Activated T-cell treated with anti-CD3 and anti-CD28 coated beads for 4 hours (primary cell): Measurements from ENCODE around the gene FBL.
"Not testable (repeated sequence)": the region's sequence is repeated elsewhere in the genome, so short reads cannot be mapped to it uniquely, and the experiment has no call there.

Experiments used
- DNase-seq: peaks from one replicate; pipeline ENCODE4 v3.0.0-alpha.2; 2020

Gene FBL

DNA sequence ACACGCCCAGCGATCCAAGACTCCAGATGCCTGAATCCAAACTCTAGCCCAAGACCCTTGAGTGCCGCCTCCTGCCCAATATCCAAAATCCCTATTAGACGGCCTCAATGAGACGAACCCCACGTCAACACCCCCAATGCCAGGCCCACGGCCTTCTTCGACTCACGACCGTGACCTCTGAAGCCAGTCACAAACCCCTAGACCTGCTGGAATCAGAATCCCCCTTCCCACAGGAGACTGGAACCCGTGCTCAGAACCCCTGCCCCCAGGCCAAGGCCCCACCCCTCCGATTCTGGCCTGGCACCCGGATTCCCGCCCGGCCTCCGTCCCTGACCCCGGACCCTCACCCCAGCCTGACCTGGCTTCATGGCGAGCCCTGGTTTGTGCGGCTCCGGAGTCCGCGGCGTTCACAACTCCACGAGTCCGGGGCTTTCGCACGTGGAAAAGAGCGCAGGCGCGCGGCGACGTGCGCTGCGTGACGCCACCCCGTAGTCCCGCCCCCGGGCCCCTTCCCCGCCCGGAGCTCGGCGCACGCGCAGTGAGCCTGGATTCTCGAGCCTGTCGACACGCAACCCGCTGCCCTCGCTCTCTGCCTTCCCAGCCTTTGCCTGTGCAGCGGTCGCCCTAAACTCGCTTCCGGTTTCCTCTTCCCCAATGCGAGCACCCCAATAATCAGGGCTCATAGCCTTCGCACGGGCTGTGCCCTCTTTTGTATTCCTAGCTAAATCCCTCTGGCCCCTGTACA, at the start of gene FBL:
Gene FBL (minus strand): TSS at position 447 of the 745 bp plus-strand sequence. CDS start 79 bp downstream, at position 368.
- peak; percentile 98 for DNase-seq

DNA sequence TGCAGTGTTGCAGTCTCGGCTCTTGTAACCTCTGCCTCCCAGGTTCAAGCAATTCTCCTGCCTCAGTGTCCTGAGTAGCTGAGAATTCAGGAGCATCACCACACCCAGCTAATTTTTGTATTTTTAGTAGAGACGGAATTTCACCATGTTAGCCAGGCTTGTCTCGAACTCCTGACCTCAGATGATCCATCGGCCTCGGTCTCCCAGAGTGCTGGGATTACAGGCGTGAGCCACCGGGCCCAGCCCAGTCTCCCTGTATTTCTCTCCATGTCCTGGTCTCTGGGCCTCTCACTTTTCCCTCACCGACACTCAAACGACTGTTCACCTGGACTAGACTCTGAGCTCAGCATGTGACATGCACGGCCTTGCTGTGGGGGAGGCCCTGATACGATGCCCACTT, 48.9 kb upstream of the FBL start:
- DNase-seq: not testable (repeated sequence)

DNA sequence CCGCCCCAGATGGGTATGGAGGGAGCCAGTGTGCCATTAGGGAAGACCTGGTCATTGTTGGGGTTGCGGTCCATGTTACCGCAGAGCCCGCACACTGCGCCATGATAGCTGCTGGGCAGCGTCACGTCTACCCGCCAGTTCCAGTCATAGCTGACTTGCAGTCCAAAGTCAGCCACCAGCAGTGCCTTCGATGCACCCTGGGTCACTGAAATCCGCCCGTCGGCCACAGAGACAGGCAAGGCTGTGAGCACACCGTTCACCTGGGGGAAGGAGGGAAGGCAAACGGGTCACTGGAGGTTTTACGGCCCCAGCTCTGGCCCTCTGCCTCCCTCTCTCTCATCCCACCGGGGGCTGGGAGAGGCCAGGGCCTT, 48.0 kb upstream of the FBL start:
- DNase-seq: not testable (repeated sequence)

DNA sequence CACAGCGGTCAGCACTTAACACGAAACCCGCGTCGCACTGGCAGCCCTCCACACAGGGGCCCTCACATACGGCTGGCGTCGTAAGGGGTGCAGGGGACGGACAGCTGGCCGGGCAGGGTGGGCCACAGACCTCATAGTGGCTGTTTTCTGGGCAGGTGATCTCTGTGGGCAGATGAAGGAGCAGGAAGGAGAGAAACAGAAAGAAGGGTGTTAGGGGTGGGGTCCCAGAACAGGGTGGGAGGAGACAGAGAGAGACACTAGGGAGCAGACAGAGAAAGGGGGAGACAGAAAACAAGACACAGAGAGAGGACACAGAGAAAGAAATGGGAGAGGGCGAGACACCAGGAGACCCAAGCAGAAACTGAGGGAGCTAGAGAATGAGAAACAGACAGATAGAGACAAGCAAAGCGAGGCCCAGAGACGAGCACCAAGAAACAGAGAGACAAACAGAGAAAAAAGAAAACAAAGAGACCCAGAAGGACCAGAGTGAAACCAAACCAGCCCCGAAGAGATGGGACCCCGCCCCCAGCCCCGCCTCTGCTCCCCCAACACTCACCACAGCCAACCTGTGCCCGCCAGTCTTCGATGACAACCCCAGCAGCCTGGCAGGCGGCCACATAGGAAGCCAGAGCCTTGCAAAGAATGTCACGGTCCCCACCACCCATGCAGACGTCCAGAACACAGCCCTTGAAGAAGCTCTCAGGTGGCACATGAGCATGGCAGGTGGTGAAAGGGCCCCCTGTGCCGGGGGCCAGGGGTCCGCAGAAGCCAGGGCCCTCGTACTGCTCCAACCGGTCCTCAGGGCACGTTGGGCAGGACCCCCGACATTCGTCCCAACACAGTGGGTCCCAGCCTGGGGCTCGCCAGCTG, 47.4 kb upstream of the FBL start:
- not testable (repeated sequence) for DNase-seq

DNA sequence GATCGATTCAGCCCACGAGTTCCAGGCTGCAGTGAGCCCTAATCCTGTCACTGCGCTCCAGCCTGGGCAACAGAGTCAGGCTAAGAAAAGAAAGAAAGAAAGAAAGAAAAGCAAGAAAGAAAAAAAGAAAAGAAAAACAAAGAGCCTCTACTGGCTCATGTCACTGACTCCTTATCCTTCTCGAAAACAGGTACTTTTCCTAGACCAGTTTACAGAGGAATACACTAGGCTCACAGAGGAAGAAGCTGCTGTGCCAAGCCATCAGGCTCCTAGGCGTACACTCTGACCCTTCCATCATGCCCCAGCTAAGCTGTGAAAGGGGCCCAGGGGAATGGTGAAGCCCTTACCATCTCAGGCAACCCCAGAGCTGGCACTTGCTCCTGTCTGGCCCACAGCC, 46.3 kb upstream of the FBL start:
- not testable (repeated sequence) for DNase-seq

DNA sequence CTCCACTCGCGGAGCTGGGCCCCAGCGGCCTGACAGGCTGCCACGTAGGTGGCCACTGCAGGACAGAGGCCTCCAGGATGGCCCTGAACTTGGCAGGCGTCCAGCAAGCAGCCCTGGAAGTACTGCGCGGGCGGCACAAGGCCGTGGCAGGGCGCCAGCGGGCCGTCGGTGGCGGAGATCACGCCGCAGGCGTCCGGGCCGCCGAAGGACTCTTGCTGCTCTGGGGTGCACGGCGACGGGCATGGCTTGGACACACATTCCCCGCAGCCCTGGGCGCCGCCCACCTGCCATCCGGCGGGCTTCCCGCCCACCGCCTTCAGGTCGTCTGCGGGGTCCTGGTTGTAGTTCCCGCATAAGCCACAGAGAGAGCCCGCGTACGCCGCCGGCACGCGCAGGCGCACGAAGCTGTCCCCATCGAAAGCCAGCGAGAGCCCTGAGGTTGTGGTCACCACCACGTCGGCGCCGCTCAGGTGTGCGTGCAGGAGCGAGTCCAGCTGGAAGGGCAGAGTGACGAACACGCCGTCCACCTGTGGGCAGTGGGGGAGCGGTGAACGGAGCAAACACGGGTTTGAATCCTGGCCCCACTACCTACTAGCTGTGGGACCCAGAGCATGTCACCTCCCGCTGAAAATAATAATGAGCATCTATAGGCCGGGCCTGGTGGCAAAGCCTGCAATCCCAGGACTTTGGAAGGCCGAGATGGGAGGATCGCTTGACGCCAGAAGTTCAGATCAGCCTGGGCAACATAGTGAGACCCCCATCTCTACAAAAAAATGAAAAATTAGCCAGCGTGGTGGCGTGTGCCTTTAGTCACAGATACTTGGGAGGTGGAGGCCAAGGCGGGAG, 45.7 kb upstream of the FBL start:
- DNase-seq: not testable (repeated sequence)

DNA sequence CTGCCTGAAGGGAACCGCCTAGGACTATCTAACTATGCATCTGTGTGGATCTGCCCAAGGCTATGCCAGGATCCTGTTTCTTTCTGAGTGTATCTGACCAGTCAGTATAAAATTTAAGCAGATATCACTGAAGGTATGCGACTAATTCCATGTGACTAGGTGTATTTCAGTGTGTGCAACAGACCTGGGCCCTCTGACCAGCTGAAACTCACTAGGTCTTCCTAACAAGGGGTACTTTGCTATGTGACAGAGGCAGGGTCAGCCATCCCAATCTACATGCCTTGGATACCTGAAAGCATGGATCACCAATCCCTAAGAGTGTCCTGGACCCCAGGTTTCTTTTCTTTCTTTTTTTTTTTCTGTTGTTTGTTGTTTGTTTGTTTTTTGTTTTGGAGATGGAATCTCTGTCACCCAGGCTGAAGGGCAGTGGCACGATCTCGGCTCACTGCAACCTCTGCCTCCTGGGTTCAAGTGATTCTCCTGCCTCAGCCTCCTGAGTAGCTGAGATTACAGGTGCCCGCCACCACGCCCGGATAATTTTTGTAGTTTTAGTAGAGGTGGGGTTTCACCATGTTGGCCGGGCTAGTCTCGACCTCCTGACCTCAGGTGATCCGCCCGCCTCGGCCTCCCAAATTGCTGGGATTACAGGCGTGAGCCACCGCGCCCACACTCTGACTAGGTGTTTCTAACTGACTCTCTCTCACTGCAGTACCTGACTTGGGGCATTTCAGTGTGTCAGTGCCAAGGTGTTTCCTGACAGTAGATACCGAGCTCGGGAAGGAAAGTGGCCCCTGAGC, 44.8 kb upstream of the FBL start:
- DNase-seq: no peak

DNA sequence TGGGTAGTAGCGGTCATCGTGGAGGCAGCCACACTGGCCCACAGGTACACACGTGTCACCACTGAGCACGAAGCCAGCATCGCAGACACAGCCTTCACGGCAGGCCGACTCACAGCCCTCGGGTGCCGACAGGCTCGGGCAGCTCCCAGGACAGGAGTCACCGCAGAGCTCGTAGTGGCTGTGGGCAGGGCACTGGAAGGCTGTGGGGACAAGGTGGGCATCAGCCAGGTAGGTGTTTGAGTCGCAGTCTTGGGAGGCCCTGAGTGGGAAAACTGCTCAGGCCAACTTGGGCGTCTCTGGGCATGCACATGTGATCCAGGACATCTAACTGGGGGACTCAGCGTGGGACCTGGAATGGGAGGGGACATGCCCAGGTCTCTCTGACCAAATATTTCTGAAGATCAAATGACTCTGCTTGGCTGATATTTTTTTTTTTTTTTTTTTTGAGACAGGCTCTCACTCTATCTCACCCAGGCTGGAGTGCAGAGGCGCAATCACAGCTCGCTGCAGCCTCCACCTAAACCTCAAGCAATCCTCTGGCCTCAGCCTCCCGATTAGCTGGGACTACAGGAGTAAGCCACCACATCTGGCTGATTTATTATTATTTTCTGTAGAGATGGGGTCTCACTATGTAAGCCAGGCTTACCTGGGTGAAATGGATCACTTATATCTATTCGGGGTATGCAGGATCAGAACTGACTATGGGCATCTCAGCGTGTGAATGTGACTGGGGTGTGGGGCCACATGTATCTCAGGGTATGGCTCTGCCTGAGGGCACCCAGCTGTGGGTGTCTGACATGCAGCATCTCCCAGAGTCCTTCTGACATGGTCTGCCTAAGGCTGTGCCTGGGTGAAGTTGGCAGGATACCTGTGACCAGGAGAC, 43.9 kb upstream of the FBL start:
- not testable (repeated sequence) for DNase-seq

DNA sequence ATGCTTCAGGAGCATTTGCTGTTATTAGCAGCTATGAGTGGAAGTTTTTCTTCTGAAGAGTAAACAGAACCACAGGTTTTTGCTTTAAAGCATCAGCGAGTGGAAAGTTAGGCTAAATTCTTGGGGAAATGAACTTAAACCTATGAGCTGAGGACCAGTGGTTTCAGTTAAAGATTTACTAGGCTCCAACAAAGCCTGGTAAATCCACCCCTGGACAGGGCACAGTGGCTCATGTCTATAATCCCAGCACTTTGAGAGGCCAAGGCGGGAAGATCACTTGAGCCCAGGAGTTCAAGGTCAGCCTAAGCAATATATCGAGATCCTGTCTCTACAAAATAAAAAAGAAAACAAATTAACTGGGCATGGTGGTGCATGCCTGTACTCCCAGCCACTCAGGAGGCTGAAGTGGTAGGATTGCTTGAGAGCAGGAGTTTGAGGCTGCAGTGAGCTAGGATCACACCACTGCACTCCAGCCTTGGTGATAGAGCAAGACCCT, 41.3 kb upstream of the FBL start:
- not testable (repeated sequence) for DNase-seq

DNA sequence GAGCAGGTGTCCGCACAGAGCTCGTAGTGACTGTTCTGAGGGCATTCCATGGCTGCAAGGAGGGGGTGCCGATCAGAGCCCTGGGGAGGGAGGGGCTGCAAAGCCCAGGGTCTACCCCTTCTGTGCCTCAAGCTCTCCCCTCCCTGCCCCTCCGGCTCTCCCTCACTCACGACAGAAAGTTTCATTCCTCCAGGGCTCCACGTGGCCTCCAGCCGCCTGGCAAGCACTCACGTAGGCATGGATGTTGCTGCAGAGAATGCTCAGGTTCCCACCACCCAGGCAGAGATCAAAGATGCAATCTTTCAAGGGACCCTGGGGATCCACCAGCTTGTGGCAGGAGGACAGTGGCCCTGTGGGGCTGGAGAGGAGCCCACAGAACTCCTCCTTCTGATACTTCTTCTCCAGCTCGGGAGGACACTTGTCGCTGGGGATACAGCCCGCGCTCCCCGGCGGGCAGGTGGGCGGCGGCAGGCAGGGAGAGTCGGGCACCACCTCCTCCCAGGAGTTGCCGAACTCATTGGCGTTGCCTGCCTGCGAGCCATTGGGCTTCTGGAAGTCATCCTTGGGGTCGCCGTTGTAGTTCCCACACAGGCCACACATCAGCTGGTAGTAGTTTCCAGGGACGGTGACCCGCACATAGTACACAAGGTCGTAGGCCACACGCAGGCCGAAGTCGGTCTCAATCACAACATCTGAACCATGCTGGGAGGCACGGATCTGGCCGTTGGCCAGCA, 39.8 kb upstream of the FBL start:
- not testable (repeated sequence) for DNase-seq

DNA sequence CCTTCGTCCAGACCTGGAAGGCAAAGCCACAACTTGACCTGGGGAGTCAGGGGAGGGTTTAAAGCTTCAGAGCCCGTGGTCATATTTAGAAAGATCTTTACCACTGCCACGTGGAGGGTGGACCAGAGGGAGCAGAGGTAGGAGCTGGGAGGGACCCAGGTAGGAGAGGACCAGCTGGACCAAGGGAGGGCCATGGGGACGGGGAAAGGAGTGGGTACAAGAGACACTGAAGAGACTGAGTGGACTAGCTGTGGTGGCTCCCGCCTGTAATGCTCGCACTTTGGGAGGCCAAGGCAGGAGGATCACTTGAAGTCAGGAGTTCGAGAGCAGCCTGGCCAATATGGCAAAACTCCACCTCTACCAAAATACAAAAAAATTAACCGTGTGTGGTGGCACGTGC, 38.5 kb upstream of the FBL start:
- DNase-seq: not testable (repeated sequence)

DNA sequence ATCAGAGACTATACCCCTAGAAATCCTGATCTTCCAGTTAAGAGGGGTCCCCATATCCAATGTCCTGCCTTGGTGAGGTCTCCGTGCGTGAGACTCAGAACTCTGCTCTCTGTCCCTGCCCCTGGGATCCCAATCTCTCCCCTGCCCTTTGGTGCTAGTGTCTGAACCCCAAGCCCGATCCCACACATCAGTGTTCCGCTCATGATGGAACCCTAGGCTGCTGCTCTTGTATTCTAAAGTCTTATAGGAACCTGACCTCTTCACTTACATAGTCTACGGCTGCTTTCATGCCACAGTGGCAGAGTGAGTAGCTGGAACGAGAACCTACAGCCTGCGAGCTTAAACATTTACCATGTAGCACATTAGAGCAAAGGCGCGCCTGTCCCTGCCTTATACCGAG, 36.5 kb upstream of the FBL start:
- not testable (repeated sequence) for DNase-seq

DNA sequence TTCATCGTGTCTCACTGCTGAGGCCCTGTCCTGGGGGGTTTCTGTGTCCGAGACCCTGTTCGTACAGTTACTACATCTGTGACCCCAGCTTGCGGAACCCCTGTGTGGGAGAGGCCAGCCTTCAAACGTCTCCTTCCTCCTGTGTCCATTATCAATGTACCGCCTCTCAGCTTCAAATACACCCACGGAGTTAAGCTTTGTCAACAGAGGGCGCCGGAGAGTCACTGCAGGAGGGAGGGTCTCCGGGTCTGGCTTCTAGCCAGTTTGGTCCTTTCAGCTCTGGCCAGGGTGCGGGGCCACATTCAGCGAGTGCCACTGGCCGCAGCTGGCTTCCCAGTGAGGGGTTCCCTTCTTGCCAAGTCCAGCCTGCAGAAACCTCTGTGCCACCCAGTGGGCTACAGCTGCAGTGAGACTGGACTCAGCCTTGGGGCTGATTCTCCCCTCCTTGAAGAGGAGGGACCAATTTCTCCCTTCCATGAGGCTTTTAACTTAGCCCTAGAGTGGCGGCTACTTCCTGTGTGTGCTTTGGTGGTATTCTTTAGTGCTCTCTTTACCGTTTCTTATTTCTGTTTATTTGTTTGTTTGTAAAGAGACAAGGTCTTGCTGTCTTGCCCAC, 35.4 kb upstream of the FBL start:
- DNase-seq: peak; percentile 8

DNA sequence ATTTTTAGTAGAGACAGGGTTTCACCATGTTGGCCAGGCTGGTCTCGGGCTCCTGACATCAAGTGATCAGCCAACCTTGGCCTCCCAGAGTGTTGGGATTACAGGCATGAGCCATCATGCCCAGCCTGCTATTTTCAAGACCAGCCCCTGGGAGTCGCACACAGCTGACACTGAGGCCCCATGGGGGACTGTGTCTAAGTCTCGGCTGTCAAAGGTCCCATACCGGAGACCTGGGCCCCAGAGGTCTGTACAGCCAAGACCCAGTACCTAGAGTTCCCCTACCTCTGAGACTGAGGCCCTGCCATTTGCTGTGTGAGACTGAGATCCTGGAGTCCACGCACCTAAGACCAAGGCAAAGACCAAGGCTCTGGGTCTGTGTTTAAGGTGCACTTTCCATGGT, 34.1 kb upstream of the FBL start:
- DNase-seq: not testable (repeated sequence)

DNA sequence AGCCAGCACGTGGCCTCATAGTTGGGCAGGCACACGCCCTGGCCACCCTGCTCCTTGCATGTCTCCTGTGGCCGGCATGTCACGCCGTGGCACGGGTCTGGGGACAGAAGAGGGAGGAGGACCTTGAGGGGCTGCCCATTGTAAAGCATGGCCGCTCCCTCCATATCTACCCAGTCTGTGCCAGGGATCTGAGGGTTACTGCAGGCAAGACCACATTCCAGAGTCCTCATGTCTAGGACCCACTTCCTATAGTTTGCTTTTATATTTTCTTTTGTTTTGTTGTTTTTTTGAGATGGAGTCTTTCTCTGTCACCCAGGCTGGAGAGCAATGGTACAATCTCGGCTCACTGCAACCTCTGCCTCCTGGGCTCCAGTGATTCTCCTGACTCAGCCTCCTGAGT, 33.6 kb upstream of the FBL start:
- not testable (repeated sequence) for DNase-seq

DNA sequence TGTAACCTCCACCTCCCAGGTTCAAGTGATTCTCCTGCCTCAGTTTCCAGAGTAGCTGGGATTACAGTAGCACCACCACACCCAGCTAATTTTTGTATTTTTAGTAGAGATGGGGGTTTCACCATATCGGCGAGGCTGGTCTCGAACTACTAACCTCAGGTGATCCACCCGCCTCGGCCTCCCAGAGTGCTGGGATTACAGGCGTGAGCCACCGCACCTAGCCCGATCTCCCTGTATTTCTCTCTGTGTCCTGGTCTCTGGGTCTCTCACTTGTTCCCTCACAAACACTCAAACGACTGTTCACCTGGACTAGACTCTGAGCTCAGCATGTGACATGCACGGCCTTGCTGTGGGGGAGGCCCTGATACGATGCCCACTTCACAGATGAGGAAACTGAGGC, 32.7 kb upstream of the FBL start:
- DNase-seq: not testable (repeated sequence)

DNA sequence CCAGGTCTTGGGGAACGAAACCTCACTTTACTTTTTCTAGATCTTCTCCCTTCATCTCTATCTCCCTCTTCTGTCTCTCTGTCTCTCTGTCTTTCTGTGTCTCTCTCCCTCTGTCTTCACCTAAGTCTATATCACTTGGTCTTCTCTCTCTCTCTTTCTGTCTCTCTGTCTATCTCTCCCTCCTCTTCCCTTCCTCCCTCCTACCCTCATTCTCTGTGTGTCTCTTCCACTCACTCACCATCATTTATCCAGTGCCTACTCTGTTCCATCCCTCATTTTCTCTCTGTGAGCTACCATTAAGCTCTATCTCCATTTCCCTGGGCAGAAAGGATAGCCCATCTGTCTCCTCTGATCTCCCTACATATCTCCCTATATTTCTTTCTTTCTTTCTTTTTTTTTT, 32.2 kb upstream of the FBL start:
- DNase-seq: no peak

DNA sequence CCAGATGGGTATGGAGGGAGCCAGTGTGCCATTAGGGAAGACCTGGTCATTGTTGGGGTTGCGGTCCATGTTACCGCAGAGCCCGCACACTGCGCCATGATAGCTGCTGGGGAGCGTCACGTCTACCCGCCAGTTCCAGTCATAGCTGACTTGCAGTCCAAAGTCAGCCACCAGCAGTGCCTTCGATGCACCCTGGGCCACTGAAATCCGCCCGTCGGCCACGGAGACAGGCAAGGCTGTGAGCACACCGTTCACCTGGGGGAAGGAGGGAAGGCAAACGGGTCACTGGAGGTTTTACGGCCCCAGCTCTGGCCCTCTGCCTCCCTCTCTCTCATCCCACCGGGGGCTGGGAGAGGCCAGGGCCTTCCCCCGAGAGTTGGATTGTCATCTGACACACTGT, 31.8 kb upstream of the FBL start:
- DNase-seq: not testable (repeated sequence)

DNA sequence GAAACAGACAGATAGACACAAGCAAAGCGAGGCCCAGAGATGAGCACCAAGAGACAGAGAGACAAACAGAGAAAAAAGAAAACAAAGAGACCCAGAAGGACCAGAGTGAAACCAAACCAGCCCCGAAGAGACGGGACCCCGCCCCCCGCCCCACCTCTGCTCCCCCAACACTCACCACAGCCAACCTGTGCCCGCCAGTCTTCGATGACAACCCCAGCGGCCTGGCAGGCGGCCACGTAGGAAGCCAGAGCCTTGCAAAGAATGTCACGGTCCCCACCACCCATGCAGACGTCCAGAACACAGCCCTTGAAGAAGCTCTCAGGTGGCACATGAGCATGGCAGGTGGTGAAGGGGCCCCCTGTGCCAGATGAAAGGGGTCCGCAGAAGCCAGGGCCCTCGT, 31.3 kb upstream of the FBL start:
- not testable (repeated sequence) for DNase-seq

DNA sequence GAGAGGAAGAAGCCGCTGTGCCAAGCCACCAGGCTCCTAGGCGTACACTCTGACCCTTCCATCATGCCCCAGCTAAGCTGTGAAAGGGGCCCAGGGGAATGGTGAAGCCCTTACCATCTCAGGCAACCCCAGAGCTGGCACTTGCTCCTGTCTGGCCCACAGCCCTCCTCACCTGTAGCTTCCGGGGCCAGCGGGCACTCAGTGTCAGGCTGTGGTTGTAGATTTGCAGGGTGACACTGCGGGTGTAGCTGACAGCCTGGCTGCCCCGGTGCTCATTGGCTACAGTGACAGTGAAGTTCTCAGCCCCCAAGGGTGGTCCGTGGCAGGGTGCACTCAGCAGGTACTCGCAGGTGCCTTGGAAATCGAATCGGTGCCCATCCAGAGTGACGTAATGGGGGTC, 30.3 kb upstream of the FBL start:
- DNase-seq: not testable (repeated sequence)
